ENCODE measurements around the gene ARL10.
A peak's percentile ranks its signal among the peaks of the same experiment; 100 is the strongest.

ARL10 gene

GRCh38 chr5:176413255-176413565 lies 47.9 kb downstream of the ARL10 start:
- no peak for DNase-seq

- DNase-seq = no peak
These were observed 48.5 kb downstream of the ARL10 start for GRCh38 chr5:176413709-176414191.

- no peak for DNase-seq
These were observed 49.4 kb downstream of the ARL10 start for GRCh38 chr5:176414704-176415103.

GRCh38 chr5:176415240-176415951 lies 50.1 kb downstream of the ARL10 start:
- DNase-seq = no peak

DNA sequence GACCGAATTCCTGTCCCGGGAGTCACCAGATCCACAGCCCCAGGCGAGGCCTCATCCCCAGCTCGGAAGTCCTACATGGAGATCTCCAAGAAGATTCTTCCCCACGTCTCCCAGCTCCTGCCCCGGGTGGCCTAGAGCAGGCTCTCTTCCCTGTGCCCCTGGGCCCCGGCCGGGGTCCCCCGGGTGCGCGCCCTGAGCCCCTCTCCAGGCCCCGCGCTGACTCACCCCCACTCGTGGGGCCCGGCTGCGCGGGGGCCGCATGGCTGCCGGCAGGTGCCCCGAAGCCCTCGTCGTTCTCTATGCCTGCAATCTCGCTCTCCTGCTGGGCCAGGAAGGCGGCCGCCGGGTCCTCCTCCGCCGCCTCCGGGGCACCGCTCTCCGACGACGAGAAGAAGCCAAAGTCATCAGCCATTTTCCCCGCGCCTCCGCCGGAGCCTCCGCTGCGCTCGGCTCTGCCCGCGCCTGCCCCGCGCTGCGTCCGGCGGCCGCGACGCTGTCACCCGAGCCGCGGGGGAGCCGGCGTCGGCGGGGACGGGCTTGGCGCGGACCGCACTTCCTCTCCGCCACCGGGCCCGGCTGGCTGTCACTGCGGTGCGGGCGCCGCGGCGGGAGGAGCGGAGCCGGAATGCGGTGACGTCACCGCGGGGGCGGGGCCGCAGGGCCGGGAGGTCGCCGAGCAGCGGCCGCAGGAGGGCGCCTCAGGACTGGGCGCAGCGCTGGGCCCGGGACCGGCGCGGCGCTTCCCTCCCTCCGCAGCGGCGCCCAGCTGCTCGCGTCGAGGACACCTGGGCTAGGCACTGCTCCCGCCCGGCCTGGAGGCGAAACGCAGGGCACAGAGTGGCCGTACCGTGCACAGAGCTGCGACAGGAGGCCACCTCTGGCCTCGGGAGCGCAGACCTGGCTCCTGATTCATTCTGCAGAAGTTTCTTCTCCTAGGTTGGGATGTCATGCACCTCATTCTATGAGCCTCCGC lies 51.0 kb downstream of the ARL10 start, which contains the start of gene CLTB:
TSS of gene CLTB (minus strand) at position 588 of the 973 bp plus-strand sequence. CDS start at position 412, 176 bp downstream.
- DNase-seq = peak; percentile 94

GRCh38 chr5:176416965-176417364 lies 51.7 kb downstream of the ARL10 start:
- no peak for DNase-seq

- no peak for DNase-seq
These were observed 53.0 kb downstream of the ARL10 start for GRCh38 chr5:176418251-176418650.

DNA sequence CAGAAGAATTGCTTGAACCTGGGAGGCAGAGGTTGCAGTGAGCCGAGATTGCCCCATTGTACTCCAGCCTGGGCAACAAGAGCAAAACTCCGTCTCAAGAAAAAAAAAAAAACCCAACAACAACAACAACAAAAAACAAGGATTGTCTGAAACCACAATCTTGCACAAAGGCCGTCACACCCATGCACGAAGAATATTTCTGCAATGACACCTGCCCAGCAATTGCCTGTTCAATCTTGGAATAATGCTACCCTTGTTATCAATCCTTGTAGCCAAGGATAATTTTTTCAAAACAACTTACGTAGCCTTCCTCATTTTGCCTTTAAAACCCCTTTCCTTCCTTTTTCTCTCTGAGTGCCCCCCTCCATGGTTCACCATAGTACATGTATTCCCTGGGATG lies 54.8 kb downstream of the ARL10 start:
- no peak for DNase-seq

GRCh38 chr5:176420972-176421544 lies 55.8 kb downstream of the ARL10 start:
- DNase-seq = no peak

DNA sequence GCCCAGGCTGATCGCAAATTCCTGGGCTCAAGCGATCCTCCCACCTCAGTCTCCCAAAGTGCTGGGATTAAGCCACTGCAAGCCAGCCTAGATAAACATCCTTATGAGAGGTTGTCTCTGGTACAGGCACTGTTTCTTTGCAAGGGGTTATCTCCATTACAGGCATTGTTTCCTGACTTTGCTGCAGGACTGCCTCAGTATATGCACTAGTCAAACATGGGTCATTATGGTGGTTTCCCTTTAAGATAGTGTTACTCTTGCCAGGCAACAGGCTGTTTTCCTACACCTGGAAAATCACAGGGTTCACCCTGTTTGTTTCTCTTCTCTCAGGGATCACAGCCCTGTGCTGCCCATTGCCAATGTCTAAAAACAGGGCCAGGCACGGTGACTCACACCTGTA lies 58.9 kb downstream of the ARL10 start:
- DNase-seq = no peak

GRCh38 chr5:176425138-176425537 lies 59.9 kb downstream of the ARL10 start:
- DNase-seq = no peak

DNA sequence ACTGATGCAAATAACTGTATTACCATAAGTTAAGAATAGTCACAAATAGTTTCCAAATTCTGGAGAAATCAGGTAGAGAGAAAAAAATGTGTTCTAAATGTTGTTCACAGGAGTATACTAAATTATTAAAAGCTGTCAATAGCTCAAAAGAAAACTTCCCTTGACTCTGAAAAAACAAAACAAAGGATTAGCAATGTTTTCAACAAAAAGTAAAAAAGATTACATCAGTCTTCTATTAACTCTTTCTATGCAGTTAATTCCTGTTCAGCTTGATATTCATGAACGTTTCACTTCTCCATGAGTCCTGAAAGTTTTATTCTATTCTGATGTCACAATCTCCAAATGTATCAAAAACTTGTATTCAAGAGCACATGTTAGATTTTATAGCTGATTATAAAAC lies 60.5 kb downstream of the ARL10 start:
- DNase-seq = no peak

GRCh38 chr5:176426876-176427275 lies 61.6 kb downstream of the ARL10 start:
- no peak for DNase-seq

DNA sequence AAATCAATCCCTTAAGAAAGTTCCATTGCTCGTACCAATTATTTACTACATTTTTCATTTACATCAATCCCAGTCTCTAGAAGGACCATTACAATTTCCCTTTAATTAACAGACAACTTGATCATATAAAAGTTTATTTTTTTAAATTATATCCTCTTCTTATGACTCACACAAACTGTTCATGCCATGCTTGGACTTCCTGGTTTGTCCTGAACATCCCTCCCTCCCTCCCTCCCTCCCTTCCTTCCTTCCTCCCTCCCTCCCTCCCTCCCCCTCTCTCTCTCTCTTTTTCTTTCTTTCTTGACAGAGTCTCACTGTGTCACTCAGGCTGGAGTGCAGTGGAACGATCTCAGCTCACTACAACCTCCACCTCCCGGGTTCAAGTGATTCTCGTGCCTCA lies 62.7 kb downstream of the ARL10 start:
- no peak for DNase-seq

- DNase-seq = no peak
These were observed 64.7 kb downstream of the ARL10 start for GRCh38 chr5:176429972-176430371.

All from eye (tissue), 1 donor.